Activated T-cell treated with anti-CD3 and anti-CD28 coated beads for 1 hour (primary cell): Measurements from ENCODE around the gene JMJD6.

Experiments used
- DNase-seq: peaks from one replicate; pipeline ENCODE4 v3.0.0-alpha.2; 2020; ENCODE audit warnings: low read depth

Gene JMJD6

GRCh38 chr17:76679239-76679638 is 47.2 kb downstream of the JMJD6 start:
- no peak for DNase-seq

GRCh38 chr17:76678330-76678729 is 48.1 kb downstream of the JMJD6 start:
- DNase-seq = peak; percentile 16

- no peak for DNase-seq
Observed at GRCh38 chr17:76677406-76677805, 49.0 kb downstream of the JMJD6 start.

GRCh38 chr17:76676629-76677028 is 49.8 kb downstream of the JMJD6 start:
- no peak for DNase-seq

- no peak for DNase-seq
Observed at GRCh38 chr17:76675648-76676047, 50.8 kb downstream of the JMJD6 start.

GRCh38 chr17:76674600-76674999 is 51.8 kb downstream of the JMJD6 start:
- no peak for DNase-seq

GRCh38 chr17:76673729-76674128 is 52.7 kb downstream of the JMJD6 start:
- no peak for DNase-seq

GRCh38 chr17:76672892-76673291 is 53.5 kb downstream of the JMJD6 start:
- DNase-seq = no peak

GRCh38 chr17:76672270-76672851 is 54.0 kb downstream of the JMJD6 start:
- no peak for DNase-seq

- DNase-seq = no peak
Observed at GRCh38 chr17:76671912-76672262, 54.5 kb downstream of the JMJD6 start.

- peak; percentile 96 for DNase-seq
Observed at GRCh38 chr17:76671123-76671911, 55.1 kb downstream of the JMJD6 start.

- no peak for DNase-seq
Observed at GRCh38 chr17:76670718-76671122, 55.7 kb downstream of the JMJD6 start.

GRCh38 chr17:76670020-76670717 is 56.2 kb downstream of the JMJD6 start:
- DNase-seq = no peak
